Measurements from ENCODE around the gene CDS1.

The CDS1 gene

GRCh38 chr4:84632092-84632491, 49.2 kb downstream of the CDS1 start:
- no peak for TF ChIP-seq CTCF (IDR thresholded peaks at IDR 0.05; ENCODE audit: extremely low read depth, missing control alignments)
- DNase-seq (ENCODE audit: low spot score): no peak

- DNase-seq (ENCODE audit: low spot score): no peak
- TF ChIP-seq CTCF (IDR thresholded peaks at IDR 0.05; ENCODE audit: extremely low read depth, missing control alignments): no peak
Measured at GRCh38 chr4:84634961-84635360, 52.0 kb downstream of the CDS1 start.

GRCh38 chr4:84638092-84638491, 55.2 kb downstream of the CDS1 start:
- no peak for DNase-seq (ENCODE audit: low spot score)
- no peak for TF ChIP-seq CTCF (IDR thresholded peaks at IDR 0.05; ENCODE audit: extremely low read depth, missing control alignments)

GRCh38 chr4:84639145-84639544, 56.2 kb downstream of the CDS1 start:
- DNase-seq (ENCODE audit: low spot score): no peak
- no peak for TF ChIP-seq CTCF (IDR thresholded peaks at IDR 0.05; ENCODE audit: extremely low read depth, missing control alignments)

GRCh38 chr4:84644087-84644486, 61.2 kb downstream of the CDS1 start:
- TF ChIP-seq CTCF (IDR thresholded peaks at IDR 0.05; ENCODE audit: extremely low read depth, missing control alignments): no peak
- no peak for DNase-seq (ENCODE audit: low spot score)

GRCh38 chr4:84647312-84647884, 64.5 kb downstream of the CDS1 start:
- no peak for DNase-seq (ENCODE audit: low spot score)
- TF ChIP-seq CTCF (IDR thresholded peaks at IDR 0.05; ENCODE audit: extremely low read depth, missing control alignments): no peak

GRCh38 chr4:84648178-84648577, 65.3 kb downstream of the CDS1 start:
- TF ChIP-seq CTCF (IDR thresholded peaks at IDR 0.05; ENCODE audit: extremely low read depth, missing control alignments): no peak

More at GRCh38 chr4:84648178-84648577, 65.3 kb downstream of the CDS1 start:
- no peak for DNase-seq (ENCODE audit: low spot score)

Data from GM20000 (cell line).